ENCODE results near the gene ALDH4A1. TPM values are rescaled to one million over a fixed set of nuclear protein-coding genes. Genes with fewer than 3 reads are reported as not detected.

Gene ALDH4A1
- total RNA-seq, 4 donors from 2014 or later, result 16.5 to 25.8 (median 22.1) TPM

MicroRNA genes within 50 kb of the gene (microRNA counts, 767-probe panel; counts per million panel counts)
- microRNA hsa-miR-1290, result 0 to 358 counts per million in 2 donors

Small RNAs within 50 kb of the gene (microRNA-seq; reads per million reads assigned to microRNA genes)
- 0 reads per million in 2 donors for gene MIR1290 (ENCODE audit: borderline number of aligned reads in 1 of 2, borderline replicate concordance in 2 of 2)
- 0 to 0.57 reads per million in 2 donors for gene MIR4695 (ENCODE audit: borderline number of aligned reads in 1 of 2, borderline replicate concordance in 2 of 2)

Other genes with a start within 250 kb of the ALDH4A1 start
- gene TAS1R2, start 42.9 kb downstream of the ALDH4A1 start, total RNA-seq, result under 1 TPM in 1 of 4 donors, not detected in 3; 0.38 TPM
- 100 to 1,000 TPM; 317 to 562 (median 451) TPM for gene IFFO2, start 54.1 kb upstream of the ALDH4A1 start, total RNA-seq

Data from lower leg skin (tissue), 4 donors.